Upper lobe of left lung (tissue), 4 donors: ENCODE results near the gene TPSG1.

Experiments used
- EP300 ChIP-seq, 4 donors: sonication (generic); formaldehyde crosslinking; IDR thresholded peaks; one replicate each; pipeline ENCODE4 v1.5.1; 2017; ENCODE audit warnings: antibody characterized with exemption in 4 of 4, control low read depth in 2 of 4
- POLR2A ChIP-seq, 4 donors: fragments of 450-650 bp; IDR thresholded peaks; one replicate each; pipeline ENCODE4 v1.5.1; 2016 to 2017; ENCODE audit warnings: antibody characterized with exemption in 4 of 4, mild to moderate bottlenecking in 2 of 4
- POLR2AphosphoS5 ChIP-seq, 2 donors: sonication (generic); formaldehyde crosslinking; IDR thresholded peaks; one replicate each; pipeline ENCODE4 v1.5.1; 2017; ENCODE audit warnings: antibody characterized with exemption in 2 of 2
- TF ChIP-seq, protein P1 (sequence below), 6 experiments: fragments of 450-650 bp in 4 of 6; fragments of 200-600 bp in 2 of 6; sonication (generic) in 2 of 6; IDR thresholded peaks; one replicate each; pipeline ENCODE4 v1.5.1; 2016 to 2019; ENCODE audit warnings: antibody characterized with exemption in 6 of 6

DNA sequence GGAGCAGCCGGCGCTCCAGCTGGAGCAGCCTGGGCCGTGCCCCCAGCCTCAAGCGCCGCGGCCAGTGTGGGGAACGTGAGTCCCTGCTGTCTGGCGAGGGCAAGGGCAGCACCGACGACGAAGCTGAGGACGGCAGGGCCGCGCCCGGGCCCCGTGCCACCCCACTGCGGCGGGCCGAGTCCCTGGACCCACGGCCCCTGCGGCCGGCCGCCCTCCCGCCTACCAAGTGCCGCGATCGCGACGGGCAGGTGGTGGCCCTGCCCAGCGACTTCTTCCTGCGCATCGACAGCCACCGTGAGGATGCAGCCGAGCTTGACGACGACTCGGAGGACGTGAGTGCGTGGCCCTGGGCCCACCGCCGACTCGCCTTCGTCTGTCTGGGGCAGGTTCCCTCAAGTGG lies 16.0 kb downstream of the TPSG1 start:
- TF ChIP-seq, protein P1, sequence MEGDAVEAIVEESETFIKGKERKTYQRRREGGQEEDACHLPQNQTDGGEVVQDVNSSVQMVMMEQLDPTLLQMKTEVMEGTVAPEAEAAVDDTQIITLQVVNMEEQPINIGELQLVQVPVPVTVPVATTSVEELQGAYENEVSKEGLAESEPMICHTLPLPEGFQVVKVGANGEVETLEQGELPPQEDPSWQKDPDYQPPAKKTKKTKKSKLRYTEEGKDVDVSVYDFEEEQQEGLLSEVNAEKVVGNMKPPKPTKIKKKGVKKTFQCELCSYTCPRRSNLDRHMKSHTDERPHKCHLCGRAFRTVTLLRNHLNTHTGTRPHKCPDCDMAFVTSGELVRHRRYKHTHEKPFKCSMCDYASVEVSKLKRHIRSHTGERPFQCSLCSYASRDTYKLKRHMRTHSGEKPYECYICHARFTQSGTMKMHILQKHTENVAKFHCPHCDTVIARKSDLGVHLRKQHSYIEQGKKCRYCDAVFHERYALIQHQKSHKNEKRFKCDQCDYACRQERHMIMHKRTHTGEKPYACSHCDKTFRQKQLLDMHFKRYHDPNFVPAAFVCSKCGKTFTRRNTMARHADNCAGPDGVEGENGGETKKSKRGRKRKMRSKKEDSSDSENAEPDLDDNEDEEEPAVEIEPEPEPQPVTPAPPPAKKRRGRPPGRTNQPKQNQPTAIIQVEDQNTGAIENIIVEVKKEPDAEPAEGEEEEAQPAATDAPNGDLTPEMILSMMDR (IDR thresholded peaks at IDR 0.05) = no peak
- TF ChIP-seq POLR2A (IDR thresholded peaks at IDR 0.05) = no peak
- TF ChIP-seq POLR2AphosphoS5 (IDR thresholded peaks at IDR 0.05) = no peak
- no peak for TF ChIP-seq EP300 (IDR thresholded peaks at IDR 0.05)
